Measurements from ENCODE around the gene CENPF. TPM values are rescaled to one million over a fixed set of nuclear protein-coding genes. Genes with fewer than 3 reads are reported as not detected.

CENPF gene
- total and polyA plus RNA-seq, 2 donors from 2014 or later: 0.39 to 3.3 TPM

GRCh38 chr1:214582289-214582891 is 20.6 kb upstream of the CENPF start:
- H3K27ac ChIP-seq (ENCODE audit: low read depth in 2 of 2, low read length in 2 of 2): no peak overlapping the region
- H3K4me1 ChIP-seq (ENCODE audit: control insufficient read depth in 2 of 3, insufficient read depth in 2 of 3, low read depth in 1 of 3, low read length in 3 of 3): no peaks in the 10 kb centered on the region
- no peaks in the 10 kb centered on the region for H3K9me3 ChIP-seq (ENCODE audit: control insufficient read depth in 2 of 3, insufficient read depth in 1 of 3, low read length in 3 of 3)
- no peaks in the 10 kb centered on the region for H3K36me3 ChIP-seq (ENCODE audit: control insufficient read depth in 2 of 3, insufficient read depth in 3 of 3, low read length in 3 of 3)
- DNase-seq: no peak
- no peak for FAIRE-seq
- H3K4me3 ChIP-seq (ENCODE audit: low read length in 3 of 3): no peak overlapping the region
- intact Hi-C loops (cut with DNase I): no loop called here
- no peaks in the 10 kb centered on the region for H3K27me3 ChIP-seq (ENCODE audit: control insufficient read depth, insufficient read depth, low read length)
- TF ChIP-seq CTCF (IDR thresholded peaks at IDR 0.05; ENCODE audit: borderline replicate concordance, extremely low read depth, insufficient read depth): no peak
- no peak overlapping the region for H3K9ac ChIP-seq (ENCODE audit: low read length in 3 of 3)

- Histone ChIP-seq H3K27me3 (ENCODE audit: control insufficient read depth, insufficient read depth, low read length) (no peaks in the 10 kb centered on the region), H3K27ac (ENCODE audit: low read depth in 2 of 2, low read length in 2 of 2) (no peak overlapping the region), H3K4me1 (ENCODE audit: control insufficient read depth in 2 of 3, insufficient read depth in 2 of 3, low read depth in 1 of 3, low read length in 3 of 3) (no peaks in the 10 kb centered on the region), H3K9ac (ENCODE audit: low read length in 3 of 3) (no peak overlapping the region), H3K4me3 (ENCODE audit: low read length in 3 of 3) (no peak overlapping the region), H3K9me3 (ENCODE audit: control insufficient read depth in 2 of 3, insufficient read depth in 1 of 3, low read length in 3 of 3) (no peaks in the 10 kb centered on the region), H3K36me3 (ENCODE audit: control insufficient read depth in 2 of 3, insufficient read depth in 3 of 3, low read length in 3 of 3) (no peaks in the 10 kb centered on the region)
- intact Hi-C loops (cut with DNase I): no loop called here
- DNase-seq: no peak
- FAIRE-seq: no peak
- TF ChIP-seq CTCF (IDR thresholded peaks at IDR 0.05; ENCODE audit: borderline replicate concordance, extremely low read depth, insufficient read depth): no peak
Measured at GRCh38 chr1:214583113-214583512, 19.9 kb upstream of the CENPF start.

- H3K27ac ChIP-seq (ENCODE audit: low read depth in 2 of 2, low read length in 2 of 2): no peak overlapping the region
- H3K27me3 ChIP-seq (ENCODE audit: control insufficient read depth, insufficient read depth, low read length): no peaks in the 10 kb centered on the region
- no peaks in the 10 kb centered on the region for H3K36me3 ChIP-seq (ENCODE audit: control insufficient read depth in 2 of 3, insufficient read depth in 3 of 3, low read length in 3 of 3)
- TF ChIP-seq CTCF (IDR thresholded peaks at IDR 0.05; ENCODE audit: borderline replicate concordance, extremely low read depth, insufficient read depth): no peak
- FAIRE-seq (no peak), DNase-seq (no peak)
- no peaks in the 10 kb centered on the region for H3K4me1 ChIP-seq (ENCODE audit: control insufficient read depth in 2 of 3, insufficient read depth in 2 of 3, low read depth in 1 of 3, low read length in 3 of 3)
- H3K4me3 ChIP-seq (ENCODE audit: low read length in 3 of 3): no peak overlapping the region
- H3K9ac ChIP-seq (ENCODE audit: low read length in 3 of 3): no peak overlapping the region
- intact Hi-C loops (cut with DNase I): no loop called here
- no peaks in the 10 kb centered on the region for H3K9me3 ChIP-seq (ENCODE audit: control insufficient read depth in 2 of 3, insufficient read depth in 1 of 3, low read length in 3 of 3)
Measured at GRCh38 chr1:214583824-214584554, 19.0 kb upstream of the CENPF start.

Measured in kidney (tissue), 14 donors.